NCI-H524 treated with DMSO at 0.1 percent for 48 hours (cell line): ENCODE measurements around the gene THSD4.

Experiments
- DNase-seq: peaks from one replicate; lab custom pipeline; 2025; lab: John Stamatoyannopoulos, UW

The THSD4 gene

DNA sequence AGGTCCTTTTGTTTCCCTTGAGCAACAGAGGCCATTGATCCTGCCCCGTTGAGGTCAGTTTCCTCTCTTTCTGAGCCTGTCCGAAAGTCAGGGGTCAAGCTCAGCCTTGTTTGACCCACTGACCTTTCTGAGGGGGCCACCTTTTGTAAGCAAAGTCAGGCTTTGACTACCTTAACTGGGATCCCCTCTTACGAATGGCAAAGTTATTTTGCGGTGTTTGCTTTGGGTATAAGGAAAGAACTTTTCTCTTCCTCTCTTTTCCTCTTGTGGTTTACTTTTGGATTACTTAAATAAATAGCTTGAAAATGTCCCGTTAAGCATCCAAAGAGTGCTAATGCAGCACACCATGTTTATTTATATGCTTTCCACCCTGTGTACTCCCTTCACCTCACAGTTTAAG lies 340.6 kb downstream of the THSD4 start:
- no peak for DNase-seq

DNA sequence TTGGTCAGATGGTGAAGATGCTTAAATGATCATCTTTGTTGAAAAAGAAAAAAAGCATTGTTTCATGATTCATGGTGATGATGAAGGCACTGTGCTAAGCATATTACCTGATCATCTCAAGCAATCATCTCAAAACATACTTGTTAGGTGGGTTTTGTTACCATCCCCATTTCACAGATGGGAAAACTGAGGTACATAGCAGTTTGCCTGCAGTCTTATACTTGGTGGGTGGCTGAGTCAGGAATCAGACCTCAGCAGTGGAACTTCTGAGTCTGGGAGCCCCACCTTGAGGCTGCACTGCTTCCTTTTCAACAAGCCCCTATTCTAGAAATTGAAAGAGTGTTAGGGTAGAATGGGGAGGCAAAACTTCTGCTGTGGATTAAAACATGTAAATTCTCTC lies 341.1 kb downstream of the THSD4 start:
- DNase-seq, result no peak

DNA sequence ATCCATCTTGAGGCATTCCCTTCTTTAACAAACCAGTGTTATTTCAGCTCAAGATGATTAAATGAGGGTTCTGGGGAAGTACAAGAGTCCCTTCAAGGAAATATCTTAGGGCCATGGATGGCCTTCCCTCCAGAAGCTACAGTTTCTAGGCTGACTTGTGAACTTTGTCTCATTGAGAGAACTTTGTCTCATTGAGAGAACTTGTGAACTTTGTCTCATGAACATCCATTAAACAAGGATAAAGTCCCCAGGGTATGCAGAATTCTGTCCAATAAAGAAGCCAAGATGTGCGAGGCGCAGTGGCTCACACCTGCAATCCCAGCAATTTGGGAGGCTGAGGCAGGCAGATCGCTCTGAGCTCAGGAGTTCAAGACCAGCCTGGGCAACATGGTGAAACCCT lies 341.5 kb downstream of the THSD4 start:
- DNase-seq, result no peak

DNA sequence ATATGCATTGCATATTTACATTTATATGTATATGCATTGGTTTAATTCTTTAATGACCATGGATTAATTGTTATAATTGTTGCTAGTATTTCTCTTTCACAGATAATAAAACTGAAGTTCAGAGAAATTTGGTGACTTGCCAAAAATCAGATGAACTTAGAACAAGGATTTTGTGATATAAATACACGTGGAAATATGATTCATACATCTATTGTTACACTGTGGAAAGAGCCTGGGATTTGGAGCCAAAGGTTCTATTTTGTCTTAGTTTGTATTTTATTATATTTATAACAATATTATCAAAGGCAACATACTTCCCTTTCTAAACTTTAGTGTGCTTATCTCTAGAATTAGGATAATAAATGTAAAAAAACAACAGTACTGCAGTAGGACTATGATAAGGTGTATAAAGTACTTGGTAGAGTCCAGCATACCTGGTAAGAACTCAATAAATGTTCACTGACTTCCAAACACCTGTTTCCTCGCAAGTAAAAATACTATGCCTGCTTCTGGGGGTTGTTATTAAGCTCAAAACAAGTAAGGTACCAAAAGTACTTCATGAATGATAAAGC lies 342.9 kb downstream of the THSD4 start:
- no peak for DNase-seq

DNA sequence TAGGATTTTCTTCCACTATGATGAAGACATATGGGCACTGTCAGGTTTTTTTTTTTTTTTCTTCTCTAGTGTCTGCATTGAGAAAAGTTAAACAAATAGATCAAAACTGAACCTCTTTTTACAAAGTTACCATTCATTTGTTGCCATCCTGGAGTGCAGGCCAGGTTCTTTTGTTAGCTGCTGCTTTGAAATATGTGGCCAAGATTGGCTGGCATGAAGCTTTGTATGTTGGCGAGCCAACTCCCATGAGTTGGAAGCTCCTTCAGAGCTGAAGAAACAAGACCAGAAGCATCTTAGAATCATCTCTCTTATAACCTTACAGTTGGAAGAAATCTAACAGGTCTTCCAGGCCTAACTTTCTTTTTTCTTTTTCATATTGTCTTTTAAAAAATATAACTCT lies 346.5 kb downstream of the THSD4 start:
- no peak for DNase-seq

DNA sequence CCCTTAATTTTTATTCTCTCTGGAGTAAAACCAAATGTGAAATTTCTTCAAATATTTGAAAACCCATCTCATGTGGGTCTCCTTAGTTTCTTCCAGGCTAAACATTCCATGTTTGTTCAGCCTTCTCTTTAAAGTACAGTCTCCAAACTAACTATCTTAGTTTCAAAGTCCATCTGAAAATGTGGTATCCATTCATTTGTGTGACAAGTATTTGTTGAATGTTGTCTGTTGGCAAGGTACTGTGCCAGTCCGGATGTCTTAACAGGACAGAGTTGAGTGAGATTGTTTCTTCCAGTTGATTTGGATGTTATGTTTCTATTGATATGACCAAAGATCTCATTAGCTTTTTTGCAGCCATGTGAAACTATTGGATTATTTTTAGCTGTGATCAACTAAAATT lies 347.4 kb downstream of the THSD4 start:
- no peak for DNase-seq

DNA sequence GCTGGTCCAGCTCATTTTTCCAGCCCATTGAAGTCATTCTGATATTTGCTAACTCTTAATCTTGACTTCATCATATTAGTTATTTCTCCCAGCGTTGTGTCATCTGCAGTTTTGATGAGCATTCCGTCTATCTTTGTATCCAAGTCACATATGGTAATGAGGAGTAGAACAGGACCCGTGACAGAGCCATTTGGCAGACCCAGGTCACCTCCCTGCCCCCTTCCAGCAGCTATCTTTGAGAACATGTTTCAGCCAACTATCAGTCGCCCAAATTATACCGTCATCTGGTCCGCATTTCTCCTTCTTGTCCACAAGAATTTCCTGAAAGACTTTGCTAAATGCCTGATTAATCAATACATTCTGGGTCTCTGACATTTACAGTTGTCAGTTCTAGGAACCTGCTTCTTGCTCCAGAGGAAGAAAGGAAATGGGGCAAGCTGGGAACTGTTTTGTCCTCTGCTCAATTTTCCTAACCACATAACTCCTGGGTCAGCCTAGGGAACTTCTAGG lies 347.9 kb downstream of the THSD4 start:
- DNase-seq, result no peak

DNA sequence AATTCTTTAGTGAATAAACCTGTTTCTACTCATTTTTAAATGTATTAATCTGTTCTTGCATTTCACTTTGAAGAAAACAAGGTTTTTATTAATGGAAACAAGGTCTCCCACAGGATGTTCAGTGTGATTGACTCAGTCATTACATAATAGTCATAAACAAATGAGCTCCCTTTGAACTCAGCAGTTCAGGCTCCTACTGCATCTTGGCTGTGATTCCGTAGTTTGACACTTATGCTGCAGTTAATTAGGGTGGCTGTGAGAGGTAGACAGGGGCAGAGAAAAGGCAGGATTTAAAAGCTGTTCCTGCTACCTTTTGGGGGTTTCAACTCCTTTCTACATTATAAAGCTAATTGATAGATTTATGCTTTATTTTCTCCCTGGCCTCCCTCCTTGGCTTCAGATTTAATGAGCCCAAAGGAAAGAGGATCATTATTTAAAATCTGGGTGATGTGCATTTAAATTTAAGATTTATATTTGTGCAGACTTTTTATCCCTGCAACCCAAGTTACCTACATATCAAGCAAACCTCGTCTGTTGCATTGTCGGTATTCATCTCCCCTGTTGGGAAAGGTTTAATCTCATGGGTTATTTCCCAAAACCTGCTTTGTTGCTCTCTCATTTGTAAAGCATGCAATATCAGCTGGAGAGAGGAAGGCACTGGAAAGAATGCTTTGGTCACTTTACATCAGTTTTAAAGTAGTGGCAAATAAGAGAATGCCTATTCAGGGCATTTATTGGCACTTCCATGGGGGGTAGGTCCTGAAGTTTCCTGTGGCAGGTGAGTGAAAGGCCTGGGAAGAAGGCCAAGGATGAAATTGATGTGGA lies 350.1 kb downstream of the THSD4 start:
- no peak for DNase-seq

DNA sequence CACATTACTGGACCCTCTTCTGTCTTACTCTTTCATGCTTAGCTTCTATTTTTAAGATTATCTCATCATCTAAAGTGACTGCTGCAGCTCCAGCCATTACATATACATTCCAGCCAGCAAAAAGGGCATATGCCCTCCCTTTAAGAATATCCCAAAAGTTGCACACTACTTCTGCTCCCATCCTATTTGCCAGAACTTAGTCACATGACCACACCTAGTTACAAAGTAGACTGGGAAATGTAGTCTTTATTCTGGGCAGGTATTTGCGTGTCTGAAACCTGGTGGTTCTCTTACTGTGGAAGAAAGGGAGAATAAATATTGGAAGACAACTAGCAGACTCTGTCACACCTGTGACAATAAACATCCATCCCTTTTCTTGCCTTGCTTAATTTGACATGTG lies 353.4 kb downstream of the THSD4 start:
- no peak for DNase-seq

DNA sequence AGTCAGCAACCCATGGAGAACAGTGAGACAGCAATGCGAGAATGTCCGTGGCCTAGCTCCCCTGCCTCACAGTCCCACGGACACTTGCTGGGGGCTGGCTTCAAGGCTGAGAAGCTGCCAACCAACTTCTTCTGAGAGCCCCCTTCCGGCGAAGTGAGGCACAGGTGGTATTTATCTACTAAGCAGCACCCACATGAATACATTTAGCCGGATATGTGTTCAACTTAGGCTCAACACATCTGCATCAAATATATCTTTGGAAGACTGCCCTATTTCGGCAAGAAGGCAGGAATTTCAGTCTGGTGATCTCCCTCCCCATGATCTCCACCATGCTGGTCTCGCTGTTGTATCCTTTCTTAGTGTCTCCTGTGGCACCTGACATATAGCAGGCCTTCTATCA lies 354.1 kb downstream of the THSD4 start:
- DNase-seq, result no peak

DNA sequence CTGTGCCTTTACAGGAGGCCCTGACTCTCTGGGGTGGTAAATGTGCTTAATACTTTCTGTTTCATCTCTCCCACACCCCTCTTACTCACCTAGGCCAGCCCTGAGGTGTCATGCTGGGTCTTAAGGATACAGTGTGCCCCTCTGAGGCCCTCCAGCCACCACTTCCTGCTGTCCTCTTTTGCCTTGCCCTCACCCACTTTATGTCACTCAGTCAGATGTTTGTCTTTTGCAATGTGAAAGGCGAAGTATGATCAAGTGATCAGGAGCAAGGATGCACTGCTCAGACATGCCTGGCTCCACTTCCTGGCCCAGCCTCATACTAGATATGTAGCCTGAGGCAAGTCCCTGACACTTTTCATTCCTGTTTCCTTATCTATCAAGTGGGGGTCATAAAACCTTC lies 356.1 kb downstream of the THSD4 start:
- DNase-seq, result no peak

DNA sequence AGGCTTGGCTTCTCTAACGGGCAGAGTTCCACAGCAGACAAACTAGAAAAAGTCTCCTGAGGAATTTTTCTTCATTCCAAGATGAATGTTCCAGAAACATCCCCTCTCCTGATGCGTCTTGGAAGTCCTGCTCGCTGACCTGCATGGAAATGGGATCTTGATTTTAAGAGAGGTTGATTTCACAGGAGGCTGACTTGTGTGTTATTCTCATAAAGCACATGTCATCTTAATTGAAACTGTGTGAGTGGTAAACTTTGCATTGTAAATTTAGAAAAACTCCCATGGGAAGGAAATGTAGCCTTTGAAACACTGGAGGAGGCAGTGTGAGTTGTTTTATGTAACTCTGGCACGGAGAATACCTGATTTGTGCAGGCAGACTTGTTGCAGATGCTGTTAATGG lies 357.3 kb downstream of the THSD4 start:
- DNase-seq, result no peak

DNA sequence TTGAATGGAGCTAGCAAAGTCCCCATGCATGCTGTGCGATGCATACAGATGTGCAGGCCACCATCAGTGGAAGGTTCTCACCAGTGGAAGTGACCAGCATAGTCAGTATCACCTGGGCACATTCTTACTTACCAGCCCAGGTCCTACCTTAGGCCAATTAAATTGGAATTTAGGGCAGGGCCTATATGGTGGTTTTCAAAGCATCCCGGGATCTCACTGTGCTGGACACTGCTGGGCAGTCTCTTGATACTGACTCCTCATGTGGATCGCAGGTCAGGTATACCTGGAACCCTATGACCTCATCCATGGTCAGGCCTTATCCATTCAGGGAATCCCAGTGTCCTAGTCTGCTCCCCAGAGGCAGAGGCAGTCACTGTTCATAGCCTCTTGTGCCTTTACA lies 358.5 kb downstream of the THSD4 start:
- DNase-seq, result no peak

DNA sequence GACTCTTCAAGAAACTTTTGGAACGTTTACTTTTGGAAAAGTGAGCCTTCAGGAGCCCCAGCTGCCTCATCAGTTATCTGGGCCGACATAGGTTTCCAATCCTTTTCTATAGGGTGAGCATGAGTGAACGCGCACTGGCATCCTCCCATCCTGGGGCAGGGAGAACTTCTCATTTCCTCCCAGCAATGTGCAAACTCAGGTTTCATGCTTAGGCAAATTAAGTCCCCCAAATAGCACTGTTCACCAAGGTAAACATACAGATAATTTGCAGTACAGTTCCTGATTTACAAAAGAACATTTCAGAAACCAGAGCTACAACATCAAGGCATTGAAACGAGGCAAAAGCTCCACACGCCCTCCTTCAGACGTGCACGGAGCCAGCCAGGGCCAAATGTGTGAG lies 361.6 kb downstream of the THSD4 start:
- no peak for DNase-seq

DNA sequence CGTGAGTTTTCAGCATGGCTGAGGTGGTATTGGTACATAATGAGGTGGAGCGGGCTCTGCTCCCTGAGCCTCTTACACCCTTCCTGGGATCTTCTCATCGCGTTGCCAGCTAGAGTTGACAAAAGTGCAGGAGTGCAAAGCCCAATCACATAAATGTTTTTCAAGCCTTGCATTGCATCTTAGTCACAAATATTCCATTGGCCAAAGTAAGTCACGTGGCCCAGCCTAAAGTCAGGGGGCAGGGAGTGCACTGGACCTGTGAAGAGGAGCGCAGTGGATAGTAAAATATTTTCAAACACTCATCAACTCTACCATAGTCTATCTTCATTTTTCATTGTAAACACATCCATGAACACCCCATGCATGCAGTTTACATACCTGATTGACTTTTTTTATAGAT lies 365.3 kb downstream of the THSD4 start:
- DNase-seq, result no peak

DNA sequence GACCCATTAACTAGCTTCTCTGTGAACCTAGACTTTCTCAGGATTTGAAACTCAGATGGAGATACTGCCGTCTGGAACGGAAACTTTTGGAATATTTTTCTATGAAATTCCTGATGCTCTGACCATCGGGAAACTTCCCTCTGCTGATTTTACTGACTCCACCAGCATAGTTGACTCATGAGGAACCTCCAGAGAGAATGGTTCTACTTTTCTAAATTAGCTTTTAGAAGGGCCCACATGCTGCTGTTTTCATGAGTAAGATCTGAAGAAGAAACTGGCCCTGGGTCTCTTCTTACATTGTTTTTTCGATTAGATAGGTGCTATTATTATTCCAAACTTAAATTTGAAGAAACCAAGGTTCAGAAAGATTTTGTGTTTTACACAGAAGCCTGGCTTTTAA lies 368.8 kb downstream of the THSD4 start:
- DNase-seq, result no peak

DNA sequence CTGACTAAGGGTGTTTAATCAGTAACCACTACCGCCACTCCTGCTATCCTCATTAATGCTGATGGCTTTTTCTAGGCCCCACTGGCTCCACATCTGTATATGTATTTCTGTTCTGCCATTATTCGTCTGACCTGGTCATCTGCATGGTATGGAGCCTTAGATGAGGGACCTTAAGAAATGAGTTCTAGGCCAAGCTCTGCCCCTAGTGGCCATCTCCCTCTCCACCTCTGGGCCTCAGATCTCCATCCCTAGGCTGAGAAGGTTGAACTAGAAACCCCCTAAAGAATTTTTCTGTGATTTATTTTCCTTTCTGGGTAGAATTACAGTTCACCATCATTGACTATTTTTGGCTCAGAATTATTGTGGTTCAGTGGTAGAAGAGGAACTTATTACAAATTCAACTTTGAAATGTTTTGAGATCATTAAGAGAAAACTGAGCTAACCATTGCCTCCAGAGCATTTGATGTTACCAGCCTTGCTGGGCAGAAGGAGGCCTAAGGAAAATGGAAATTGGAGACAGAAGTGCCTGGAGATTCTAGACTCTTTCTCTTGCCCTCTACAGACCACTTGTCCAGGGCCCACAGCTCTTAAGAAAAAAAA lies 369.9 kb downstream of the THSD4 start:
- no peak for DNase-seq

DNA sequence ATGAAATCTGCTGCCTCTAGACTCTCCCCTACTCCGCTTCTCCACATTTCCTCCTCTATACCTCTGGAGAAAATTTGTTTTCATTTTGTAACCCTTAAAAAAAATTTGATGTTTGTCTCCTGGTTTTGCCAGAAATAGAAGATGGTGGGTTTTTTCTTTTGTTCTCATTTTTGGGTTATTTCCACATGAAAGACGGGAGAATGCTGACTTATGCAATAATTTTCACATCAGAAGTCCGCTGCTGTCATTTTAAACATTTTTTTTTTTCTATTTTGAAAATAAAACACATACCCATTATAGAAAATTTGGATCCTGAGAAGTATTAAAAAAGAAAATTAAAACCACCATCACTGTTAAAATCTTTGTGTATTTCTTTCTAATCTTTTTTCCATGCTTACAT lies 374.3 kb downstream of the THSD4 start:
- no peak for DNase-seq

DNA sequence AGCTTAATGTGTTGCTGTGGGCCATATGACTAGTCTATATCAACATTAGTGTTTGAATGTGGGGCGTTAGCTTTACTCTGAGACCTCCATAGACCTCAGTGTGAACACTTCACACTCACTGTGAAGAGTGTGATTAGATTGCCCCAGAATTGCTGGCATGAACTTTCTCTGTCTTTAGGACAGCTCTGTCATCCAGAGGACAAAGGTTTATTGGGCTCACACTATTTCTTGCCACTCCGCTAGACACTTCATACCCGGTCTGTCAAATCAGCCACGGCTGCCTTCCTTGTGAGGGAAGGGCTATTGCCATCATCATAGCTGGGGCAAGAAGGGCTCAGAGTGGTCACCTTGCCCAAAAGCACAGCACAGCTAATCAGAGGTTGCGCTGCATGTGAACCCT lies 378.3 kb downstream of the THSD4 start:
- no peak for DNase-seq

DNA sequence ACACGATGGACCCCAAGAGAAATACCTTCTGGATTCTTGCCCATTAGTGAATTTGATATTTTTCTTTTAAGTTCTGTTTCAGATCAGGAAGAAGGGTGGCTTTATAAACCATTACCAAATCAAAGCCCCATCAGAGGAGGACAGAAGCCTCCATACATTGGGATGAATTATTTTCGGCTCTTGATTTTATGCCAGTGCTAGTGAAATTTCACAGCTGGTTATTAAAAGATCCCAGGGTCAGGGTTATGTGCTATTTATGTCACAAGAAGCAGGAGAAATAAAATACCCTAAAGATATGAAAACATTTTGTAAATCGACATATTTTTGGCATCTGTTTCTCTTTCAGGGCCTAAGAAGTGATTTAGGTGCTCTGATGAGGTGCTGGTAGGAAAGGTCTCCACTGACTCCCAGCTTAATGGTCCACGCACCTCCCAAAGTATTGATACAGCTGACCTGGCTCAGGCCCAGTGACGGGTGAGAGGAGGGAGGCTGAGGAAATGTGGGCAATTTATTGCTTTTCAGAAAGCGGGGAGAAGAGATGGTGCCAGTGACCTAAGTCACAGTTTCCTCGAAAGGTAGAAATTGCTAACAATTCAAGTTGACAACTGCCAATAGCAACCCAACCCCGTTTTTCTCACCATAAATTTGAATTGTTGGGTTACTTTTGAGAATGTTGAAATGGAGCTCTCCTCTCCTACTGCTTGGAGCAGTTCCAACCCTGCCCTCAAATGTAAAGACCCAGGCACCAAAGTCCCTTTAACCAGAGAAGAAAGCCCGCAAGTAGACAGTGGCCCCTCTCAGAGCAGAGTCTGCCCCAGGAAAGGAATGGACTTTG lies 379.5 kb downstream of the THSD4 start:
- DNase-seq, result no peak

DNA sequence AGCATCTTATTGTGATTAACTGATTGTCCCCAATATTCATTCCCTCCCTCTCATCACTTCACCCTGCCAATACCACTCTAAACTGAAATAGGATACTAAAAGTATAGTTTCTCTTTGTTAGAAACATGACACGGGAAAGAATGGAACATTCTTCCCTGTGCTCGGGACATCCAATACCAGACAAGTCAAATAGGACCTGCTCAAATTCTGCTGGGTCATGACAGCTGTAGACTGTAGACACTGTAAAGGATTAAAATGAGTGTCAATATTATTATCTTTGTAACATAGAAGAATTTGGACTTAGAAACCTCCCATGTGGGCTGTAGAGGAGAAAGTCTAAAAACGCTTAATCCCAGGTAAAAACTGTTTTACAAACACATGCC lies 380.1 kb downstream of the THSD4 start:
- DNase-seq, result no peak

DNA sequence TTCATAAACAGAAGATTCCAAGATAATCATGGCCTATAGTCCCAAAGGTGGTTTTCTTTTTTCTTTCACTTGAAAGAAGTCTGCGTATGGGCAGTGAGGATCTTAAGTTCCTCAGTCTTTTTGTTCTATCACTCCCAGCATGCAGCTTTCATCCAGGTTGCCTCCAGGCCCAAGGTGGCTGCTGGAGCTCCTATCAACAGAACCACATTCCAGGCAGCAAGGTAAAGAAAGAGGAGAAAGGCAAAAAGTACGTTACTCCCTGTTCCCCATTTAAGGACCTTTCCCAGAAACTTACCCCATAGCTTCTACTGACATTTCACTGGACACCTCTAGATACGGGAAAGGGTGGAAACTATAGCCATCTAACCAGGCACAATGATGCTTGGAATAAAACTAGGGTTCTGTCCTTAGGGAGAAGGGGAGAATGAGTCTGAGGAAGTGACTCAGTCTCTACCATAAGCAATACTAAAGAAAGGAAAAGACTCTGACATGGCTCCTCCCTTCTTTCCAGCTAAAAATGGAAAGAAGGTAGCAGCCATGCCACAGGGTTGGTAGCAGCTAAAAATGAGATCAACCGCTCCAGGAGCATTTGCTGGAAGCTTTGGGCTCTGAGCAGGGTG lies 381.2 kb downstream of the THSD4 start:
- DNase-seq, result no peak
